Measurements from ENCODE around the gene NUS1.
"Not testable (repeated sequence)": the region's sequence is repeated elsewhere in the genome, so short reads cannot be mapped to it uniquely, and the experiment has no call there.

Gene NUS1

GRCh38 chr6:117674991-117675657 is at the start of gene NUS1:
Gene NUS1, plus strand, starts transcription at chr6:117675469. Its CDS starts 202 bp downstream, at chr6:117675671.
- DNase-seq (ENCODE audit: low spot score), result peak; percentile 99

GRCh38 chr6:117627533-117627932 is 47.7 kb upstream of the NUS1 start:
- DNase-seq (ENCODE audit: low spot score), result no peak

- DNase-seq (ENCODE audit: low spot score), result no peak
These were observed 46.1 kb upstream of the NUS1 start for GRCh38 chr6:117629119-117629660.

- DNase-seq (ENCODE audit: low spot score), result no peak
These were observed 37.5 kb upstream of the NUS1 start for GRCh38 chr6:117637770-117638169.

GRCh38 chr6:117642976-117643375 is 32.3 kb upstream of the NUS1 start:
- no peak for DNase-seq (ENCODE audit: low spot score)

GRCh38 chr6:117651984-117652383 is 23.3 kb upstream of the NUS1 start:
- not testable (repeated sequence) for DNase-seq (ENCODE audit: low spot score)

- DNase-seq (ENCODE audit: low spot score), result no peak
These were observed 21.3 kb upstream of the NUS1 start for GRCh38 chr6:117653949-117654348.

- no peak for DNase-seq (ENCODE audit: low spot score)
These were observed 19.9 kb upstream of the NUS1 start for GRCh38 chr6:117655380-117655779.

GRCh38 chr6:117666881-117667280 is 8.4 kb upstream of the NUS1 start:
- no peak for DNase-seq (ENCODE audit: low spot score)

GRCh38 chr6:117668736-117669135 is 6.5 kb upstream of the NUS1 start:
- DNase-seq (ENCODE audit: low spot score), result no peak

- DNase-seq (ENCODE audit: low spot score), result no peak
These were observed 766 bp upstream of the NUS1 start for GRCh38 chr6:117674503-117674902.

- DNase-seq (ENCODE audit: low spot score), result not testable (repeated sequence)
These were observed 511 bp downstream of the NUS1 start for GRCh38 chr6:117675658-117676301.

GRCh38 chr6:117676577-117677218 is 1.4 kb downstream of the NUS1 start:
- DNase-seq (ENCODE audit: low spot score), result no peak

- DNase-seq (ENCODE audit: low spot score), result peak; percentile 21
These were observed 2.4 kb downstream of the NUS1 start for GRCh38 chr6:117677553-117678141.

- no peak for DNase-seq (ENCODE audit: low spot score)
These were observed 6.0 kb downstream of the NUS1 start for GRCh38 chr6:117681162-117681741.

- DNase-seq (ENCODE audit: low spot score), result no peak
These were observed 9.5 kb downstream of the NUS1 start for GRCh38 chr6:117684749-117685148.

GRCh38 chr6:117685359-117685758 is 10.1 kb downstream of the NUS1 start:
- DNase-seq (ENCODE audit: low spot score), result no peak

GRCh38 chr6:117687021-117687648 is 11.9 kb downstream of the NUS1 start:
- no peak for DNase-seq (ENCODE audit: low spot score)

- DNase-seq (ENCODE audit: low spot score), result not testable (repeated sequence)
These were observed 14.3 kb downstream of the NUS1 start for GRCh38 chr6:117689584-117689983.

- DNase-seq (ENCODE audit: low spot score), result no peak
These were observed 31.2 kb downstream of the NUS1 start for GRCh38 chr6:117706504-117706903.

- DNase-seq (ENCODE audit: low spot score), result not testable (repeated sequence)
These were observed 31.8 kb downstream of the NUS1 start for GRCh38 chr6:117706936-117707509.
